AG09319 (cell line): ENCODE data around the gene FCER1G.

ENCODE experiments used
- DNase-seq: peaks from one replicate; pipeline ENCODE4 v3.0.0-alpha.2; 2010; ENCODE audit warnings: low read depth; ENCODE audit errors: extremely low read depth
- TF ChIP-seq, protein P1 (sequence below): IDR thresholded peaks from 2 replicates; pipeline ENCODE4 v1.5.1; 2011; ENCODE audit warnings: low read depth, mild to moderate bottlenecking, inconsistent platforms, low read length, moderate library complexity

The FCER1G gene

DNA sequence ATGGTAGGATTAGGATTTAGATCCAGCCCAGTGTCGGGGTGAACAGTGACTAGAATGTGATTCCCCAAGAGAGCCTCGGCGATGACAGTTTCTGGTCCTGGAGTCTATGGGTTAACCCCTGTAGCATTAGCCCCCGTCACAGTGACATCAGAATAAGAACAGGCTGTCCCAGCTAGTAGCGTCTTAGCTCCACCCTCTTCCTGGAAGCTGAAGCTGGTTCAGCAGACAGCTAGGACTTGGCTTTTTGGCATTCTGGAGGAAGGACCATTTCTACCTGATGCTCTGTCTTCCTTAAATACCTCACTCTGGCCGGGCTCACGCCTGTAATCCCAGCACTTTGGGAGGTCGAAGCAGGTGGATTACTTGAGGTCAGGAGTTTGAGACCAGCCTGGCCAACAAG lies 7.9 kb upstream of the FCER1G start:
- TF ChIP-seq, protein P1, sequence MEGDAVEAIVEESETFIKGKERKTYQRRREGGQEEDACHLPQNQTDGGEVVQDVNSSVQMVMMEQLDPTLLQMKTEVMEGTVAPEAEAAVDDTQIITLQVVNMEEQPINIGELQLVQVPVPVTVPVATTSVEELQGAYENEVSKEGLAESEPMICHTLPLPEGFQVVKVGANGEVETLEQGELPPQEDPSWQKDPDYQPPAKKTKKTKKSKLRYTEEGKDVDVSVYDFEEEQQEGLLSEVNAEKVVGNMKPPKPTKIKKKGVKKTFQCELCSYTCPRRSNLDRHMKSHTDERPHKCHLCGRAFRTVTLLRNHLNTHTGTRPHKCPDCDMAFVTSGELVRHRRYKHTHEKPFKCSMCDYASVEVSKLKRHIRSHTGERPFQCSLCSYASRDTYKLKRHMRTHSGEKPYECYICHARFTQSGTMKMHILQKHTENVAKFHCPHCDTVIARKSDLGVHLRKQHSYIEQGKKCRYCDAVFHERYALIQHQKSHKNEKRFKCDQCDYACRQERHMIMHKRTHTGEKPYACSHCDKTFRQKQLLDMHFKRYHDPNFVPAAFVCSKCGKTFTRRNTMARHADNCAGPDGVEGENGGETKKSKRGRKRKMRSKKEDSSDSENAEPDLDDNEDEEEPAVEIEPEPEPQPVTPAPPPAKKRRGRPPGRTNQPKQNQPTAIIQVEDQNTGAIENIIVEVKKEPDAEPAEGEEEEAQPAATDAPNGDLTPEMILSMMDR: no peak
- no peak for DNase-seq

DNA sequence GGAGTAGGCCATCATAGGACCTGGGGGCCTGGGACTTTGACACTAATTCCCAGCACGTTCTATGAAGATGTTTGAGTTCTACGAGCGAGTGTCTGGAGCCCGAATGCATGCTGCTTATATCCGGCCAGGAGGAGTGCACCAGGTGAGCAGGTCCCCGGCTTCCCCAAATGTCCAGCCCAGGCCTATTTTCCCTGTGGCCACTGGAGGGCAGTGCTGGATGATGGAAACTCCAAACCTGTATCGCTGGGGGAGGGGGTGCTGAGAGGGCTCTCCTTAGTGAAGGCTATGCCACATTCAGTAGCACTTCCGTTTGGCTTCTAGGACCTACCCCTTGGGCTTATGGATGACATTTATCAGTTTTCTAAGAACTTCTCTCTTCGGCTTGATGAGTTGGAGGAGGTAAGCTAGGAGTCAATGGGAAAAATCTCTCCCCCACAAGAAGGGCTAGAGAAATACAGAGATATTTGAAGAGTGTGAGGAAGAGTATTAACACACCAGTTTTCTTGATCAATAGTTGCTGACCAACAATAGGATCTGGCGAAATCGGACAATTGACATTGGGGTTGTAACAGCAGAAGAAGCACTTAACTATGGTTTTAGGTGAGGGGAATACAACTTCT lies 5.2 kb upstream of the FCER1G start:
- DNase-seq: no peak
- TF ChIP-seq, protein P1: peak; percentile 93

DNA sequence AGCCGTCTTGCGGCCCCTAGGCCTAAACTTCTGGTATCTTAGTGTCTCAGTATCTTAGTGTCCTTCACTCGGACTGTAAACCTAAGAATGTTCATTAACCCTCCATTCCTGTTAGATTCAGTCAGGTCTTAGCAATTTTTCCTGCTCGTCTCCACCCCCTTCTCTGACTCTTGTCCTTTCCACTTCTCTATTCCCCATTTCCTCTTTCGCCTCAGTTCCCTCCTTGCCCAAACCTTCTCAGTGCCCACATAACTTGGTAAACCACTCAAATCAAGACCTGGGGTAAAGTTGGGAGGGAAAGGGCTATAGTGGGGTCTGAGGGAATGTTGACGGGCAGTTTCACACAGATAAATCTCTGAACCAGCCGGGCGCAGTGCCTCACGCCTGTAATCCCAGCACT lies 726 bp upstream of the FCER1G start:
- DNase-seq: no peak
- TF ChIP-seq, protein P1: no peak

DNA sequence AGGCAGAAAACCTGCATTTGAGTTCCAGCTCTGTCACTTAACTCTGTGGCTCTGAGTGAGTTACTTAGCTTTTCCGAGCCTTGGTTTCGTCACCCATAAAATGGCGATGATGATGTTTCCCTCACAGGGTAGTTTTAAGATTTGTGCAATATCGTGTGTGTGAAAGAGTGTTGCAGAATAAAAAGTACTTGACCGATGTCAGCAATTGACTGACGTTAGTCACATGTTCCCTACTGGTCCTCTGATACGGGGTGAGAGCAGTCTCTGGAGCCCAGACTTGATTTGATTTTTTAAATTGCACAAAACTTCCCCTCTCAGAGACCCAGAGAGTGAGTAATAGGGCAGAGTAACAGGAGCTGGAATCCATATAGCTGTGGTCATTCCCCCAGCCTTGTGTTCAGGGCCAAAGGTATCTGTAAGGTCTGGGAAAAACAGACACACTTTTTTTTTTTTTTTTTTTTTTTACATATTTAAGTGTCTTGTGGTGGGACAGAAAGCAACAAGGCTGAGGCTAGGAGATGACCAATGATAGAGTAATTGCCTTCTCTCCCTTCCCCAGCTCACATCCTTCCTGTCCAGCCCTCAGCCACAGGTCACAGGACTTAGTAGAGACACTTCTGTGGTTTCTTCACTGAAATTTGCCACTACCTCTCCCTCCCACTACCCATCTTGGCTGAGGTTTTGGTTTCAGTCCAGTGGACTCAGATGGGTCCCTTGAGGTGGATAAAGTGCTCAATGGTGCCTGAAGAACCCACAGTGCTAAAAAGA lies 2.0 kb downstream of the FCER1G start:
- TF ChIP-seq, protein P1: no peak
- DNase-seq: no peak

DNA sequence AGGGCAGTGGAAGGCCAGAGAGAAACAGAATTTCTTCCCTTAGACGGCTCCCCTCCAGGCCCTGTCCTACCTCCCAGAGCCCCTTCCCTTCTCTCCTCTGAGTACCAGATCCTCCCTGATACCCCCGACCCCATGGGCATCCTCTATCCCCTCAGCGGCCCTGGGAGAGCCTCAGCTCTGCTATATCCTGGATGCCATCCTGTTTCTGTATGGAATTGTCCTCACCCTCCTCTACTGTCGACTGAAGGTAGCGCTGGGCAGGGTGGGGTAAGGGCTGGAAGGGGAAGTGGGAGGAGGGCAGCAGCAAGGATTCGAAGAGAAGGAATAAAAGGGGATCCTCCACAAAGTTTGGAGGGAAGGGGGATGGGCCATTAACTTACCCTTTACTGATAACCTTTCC lies 2.7 kb downstream of the FCER1G start:
- DNase-seq: no peak
- TF ChIP-seq, protein P1: no peak

DNA sequence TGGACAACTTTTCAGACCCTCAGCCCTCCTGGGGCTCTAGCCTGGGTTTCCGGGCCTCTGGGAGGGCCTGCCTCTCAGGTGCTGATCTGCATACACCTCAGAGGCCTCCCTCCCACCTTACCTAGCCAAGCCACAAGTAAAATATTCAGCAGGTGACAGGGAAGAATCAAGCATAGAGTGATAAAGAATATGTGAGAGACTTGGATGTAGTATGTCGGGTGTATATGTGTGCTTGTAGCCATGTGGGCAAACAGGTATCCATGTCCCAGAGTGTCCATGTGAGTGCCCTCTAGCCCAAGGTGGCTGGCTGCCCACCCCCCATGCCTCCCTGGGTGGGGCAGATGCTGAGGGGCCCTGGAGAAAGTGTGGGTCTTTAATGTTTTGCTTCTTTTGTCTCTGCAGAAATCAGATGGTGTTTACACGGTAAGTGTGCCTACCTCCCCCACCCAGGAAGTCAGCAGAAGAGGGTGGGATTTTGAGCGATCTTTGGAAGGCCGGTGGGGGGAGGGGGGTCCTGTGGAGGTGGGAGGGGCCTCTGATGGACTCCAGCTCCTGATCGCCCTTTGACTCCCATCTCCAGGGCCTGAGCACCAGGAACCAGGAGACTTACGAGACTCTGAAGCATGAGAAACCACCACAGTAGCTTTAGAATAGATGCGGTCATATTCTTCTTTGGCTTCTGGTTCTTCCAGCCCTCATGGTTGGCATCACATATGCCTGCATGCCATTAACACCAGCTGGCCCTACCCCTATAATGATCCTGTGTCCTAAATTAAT lies 3.4 kb downstream of the FCER1G start:
- no peak for DNase-seq
- TF ChIP-seq, protein P1: no peak
